Amniotic stem cell (primary cell): ENCODE measurements around the gene GAPT.
"Not testable (repeated sequence)": the region's sequence is repeated elsewhere in the genome, so short reads cannot be mapped to it uniquely, and the experiment has no call there.

Source experiments
- DNase-seq: peaks from one replicate; lab custom pipeline; 2025; lab: John Stamatoyannopoulos, UW

Gene GAPT

GRCh38 chr5:58503390-58504046 is 12.3 kb downstream of the GAPT start:
- no peak for DNase-seq

- no peak for DNase-seq
Measured at GRCh38 chr5:58504766-58505165, 13.5 kb downstream of the GAPT start.

GRCh38 chr5:58505502-58505901 is 14.3 kb downstream of the GAPT start:
- DNase-seq, result no peak

GRCh38 chr5:58505971-58506640 is 14.9 kb downstream of the GAPT start:
- DNase-seq, result no peak

GRCh38 chr5:58507715-58508114 is 16.5 kb downstream of the GAPT start:
- no peak for DNase-seq

GRCh38 chr5:58517198-58517597 is 26.0 kb downstream of the GAPT start:
- no peak for DNase-seq

- no peak for DNase-seq
Measured at GRCh38 chr5:58523956-58524355, 32.7 kb downstream of the GAPT start.

GRCh38 chr5:58524571-58524970 is 33.3 kb downstream of the GAPT start:
- no peak for DNase-seq

GRCh38 chr5:58530942-58531490 is 39.8 kb downstream of the GAPT start:
- DNase-seq, result no peak

- DNase-seq, result not testable (repeated sequence)
Measured at GRCh38 chr5:58541935-58542334, 50.7 kb downstream of the GAPT start.

- no peak for DNase-seq
Measured at GRCh38 chr5:58542709-58543108, 51.5 kb downstream of the GAPT start.

- DNase-seq, result no peak
Measured at GRCh38 chr5:58543723-58544122, 52.5 kb downstream of the GAPT start.

- no peak for DNase-seq
Measured at GRCh38 chr5:58544195-58544594, 53.0 kb downstream of the GAPT start.

- no peak for DNase-seq
Measured at GRCh38 chr5:58544926-58545325, 53.7 kb downstream of the GAPT start.

- no peak for DNase-seq
Measured at GRCh38 chr5:58545912-58546311, 54.7 kb downstream of the GAPT start.
